MCF 10A (cell line): ENCODE results near the gene SLC16A6. TPM values are rescaled to one million over a fixed set of nuclear protein-coding genes. Genes with fewer than 3 reads are reported as not detected.

Source experiments
- BruUV-seq: library from RNA; stranded (reverse); fragments of 400-500 nt; replicated peaks from 2 replicates; lab custom pipeline; 2021; lab: Mats Ljungman, UMichigan
- CTCF ChIA-PET: fragments of 300-600 bp; sonication (Branson Sonifier 250); formaldehyde crosslinking; extraction: SDS; loops from one replicate; lab custom pipeline; 2021; ENCODE audit warnings: antibody characterized with exemption, inconsistent platforms; lab: Yijun Ruan, JAX
- POLR2A ChIA-PET: fragments of 300-600, 350-650 bp; sonication (Branson Sonifier 250); formaldehyde crosslinking; extraction: SDS; loops from one replicate; lab custom pipeline; 2020; ENCODE audit warnings: antibody characterized with exemption, inconsistent platforms; lab: Yijun Ruan, JAX
- DNase-seq: peaks from one replicate; pipeline ENCODE4 v3.0.0-alpha.2; 2018; ENCODE audit not compliant: unreplicated experiment
- H3K27ac Mint-ChIP-seq: one replicate; pipeline ENCODE4 v1.8.0; 2022; ENCODE audit warnings: mild to moderate bottlenecking, low read depth, mixed read lengths; ENCODE audit not compliant: unreplicated experiment
- H3K27me3 Mint-ChIP-seq: one replicate; pipeline ENCODE4 v1.8.0; 2022; ENCODE audit warnings: mixed read lengths; ENCODE audit not compliant: insufficient read depth, unreplicated experiment
- H3K36me3 Mint-ChIP-seq: one replicate; pipeline ENCODE4 v1.8.0; 2022; ENCODE audit warnings: mild to moderate bottlenecking, moderate library complexity, mixed read lengths; ENCODE audit not compliant: insufficient read depth, unreplicated experiment
- H3K4me1 Mint-ChIP-seq: one replicate; pipeline ENCODE4 v1.8.0; 2022; ENCODE audit warnings: mixed read lengths; ENCODE audit not compliant: insufficient read depth, unreplicated experiment
- H3K4me3 Mint-ChIP-seq: one replicate; pipeline ENCODE4 v1.8.0; 2022; ENCODE audit warnings: mild to moderate bottlenecking, moderate library complexity, mixed read lengths; ENCODE audit not compliant: unreplicated experiment
- H3K9me3 Mint-ChIP-seq: one replicate; pipeline ENCODE4 v1.8.0; 2022; ENCODE audit warnings: mixed read lengths; ENCODE audit not compliant: unreplicated experiment
- intact Hi-C: fragments of 100-400 bp; cut with micrococcal nuclease; formaldehyde crosslinking; loops from 2 replicates; pipeline ENCODE4 v1.14.1; 2022
- total RNA-seq: library from RNA; stranded (reverse); gene quantifications from 2 replicates; pipeline ENCODE4 v1.2.3, GENCODE V29; 2022
- TF ChIP-seq, protein P1 (sequence below): fragments of 200-600 bp; IDR thresholded peaks from one replicate; pipeline ENCODE4 v1.8.0; 2022; ENCODE audit warnings: antibody characterized with exemption, mild to moderate bottlenecking; ENCODE audit not compliant: unreplicated experiment

Gene SLC16A6
- total RNA-seq, 1 experiment from 2014 or later, result 1.4 TPM

DNA sequence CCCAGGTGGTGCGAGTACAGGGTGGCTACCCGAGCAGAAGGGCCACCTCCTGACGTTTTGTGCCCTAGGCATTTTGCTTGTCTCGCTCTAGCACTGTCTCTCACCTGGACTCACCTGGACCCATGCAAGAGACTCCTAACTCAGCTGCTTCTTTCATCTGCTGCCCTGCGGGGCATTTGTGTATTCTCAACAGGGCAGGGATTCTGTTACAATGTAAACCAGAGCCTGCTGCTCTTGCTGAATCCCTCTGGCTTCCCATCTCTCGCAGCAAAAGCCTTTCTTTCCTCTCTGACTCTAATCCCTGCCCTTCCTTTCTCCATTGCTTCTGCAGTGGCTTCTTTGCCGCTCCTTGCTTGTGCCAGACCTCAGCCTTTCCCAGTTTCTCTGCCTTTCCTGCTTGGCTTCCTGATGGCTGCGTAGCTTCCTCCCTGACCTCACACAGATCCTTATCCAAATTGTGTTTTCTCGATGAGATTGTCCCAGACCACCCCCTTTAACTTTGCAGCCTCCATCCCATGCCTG lies 10.6 kb upstream of the SLC16A6 start:
- H3K27me3 Mint-ChIP-seq, result no peaks in the 10 kb centered on the region
- DNase-seq, result no peak
- no peak overlapping the region for H3K4me3 Mint-ChIP-seq
- intact Hi-C loops, result no loop called here
- H3K9me3 Mint-ChIP-seq, result no peaks in the 10 kb centered on the region
- H3K27ac Mint-ChIP-seq, result no peak overlapping the region
- peaks cover 6% of the 10 kb centered on the region for H3K36me3 Mint-ChIP-seq
- no peaks in the 10 kb centered on the region for H3K4me1 Mint-ChIP-seq
- ChIA-PET CTCF (interaction anchor here (0.7 kb wide), 1 partner anchor 21 kb away, joined by 4 read pairs; no protein-coding TSS in a partner anchor), POLR2A (no interaction called here)
- no TSS peak for BruUV-seq
- TF ChIP-seq, protein P1, sequence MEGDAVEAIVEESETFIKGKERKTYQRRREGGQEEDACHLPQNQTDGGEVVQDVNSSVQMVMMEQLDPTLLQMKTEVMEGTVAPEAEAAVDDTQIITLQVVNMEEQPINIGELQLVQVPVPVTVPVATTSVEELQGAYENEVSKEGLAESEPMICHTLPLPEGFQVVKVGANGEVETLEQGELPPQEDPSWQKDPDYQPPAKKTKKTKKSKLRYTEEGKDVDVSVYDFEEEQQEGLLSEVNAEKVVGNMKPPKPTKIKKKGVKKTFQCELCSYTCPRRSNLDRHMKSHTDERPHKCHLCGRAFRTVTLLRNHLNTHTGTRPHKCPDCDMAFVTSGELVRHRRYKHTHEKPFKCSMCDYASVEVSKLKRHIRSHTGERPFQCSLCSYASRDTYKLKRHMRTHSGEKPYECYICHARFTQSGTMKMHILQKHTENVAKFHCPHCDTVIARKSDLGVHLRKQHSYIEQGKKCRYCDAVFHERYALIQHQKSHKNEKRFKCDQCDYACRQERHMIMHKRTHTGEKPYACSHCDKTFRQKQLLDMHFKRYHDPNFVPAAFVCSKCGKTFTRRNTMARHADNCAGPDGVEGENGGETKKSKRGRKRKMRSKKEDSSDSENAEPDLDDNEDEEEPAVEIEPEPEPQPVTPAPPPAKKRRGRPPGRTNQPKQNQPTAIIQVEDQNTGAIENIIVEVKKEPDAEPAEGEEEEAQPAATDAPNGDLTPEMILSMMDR, result no peak

DNA sequence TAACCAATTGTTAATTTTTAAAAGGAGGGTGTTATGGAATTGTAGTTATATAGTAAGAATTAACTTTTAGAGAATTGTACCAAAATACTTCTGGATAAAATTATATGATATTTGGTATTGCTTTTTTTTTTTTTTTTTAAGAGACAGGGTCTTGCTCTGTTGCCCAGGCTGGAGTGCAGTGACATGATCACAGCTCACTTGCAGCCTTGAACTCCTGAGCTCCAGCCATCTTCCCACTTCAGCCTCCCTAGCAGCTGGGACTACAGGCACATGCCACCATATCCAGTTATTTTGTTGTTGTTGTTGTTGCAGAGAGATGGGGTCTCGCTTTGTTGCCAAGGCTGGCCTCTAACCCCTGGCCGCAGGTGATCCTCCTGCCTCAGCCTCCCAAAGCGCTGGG lies 8.9 kb upstream of the SLC16A6 start:
- ChIA-PET POLR2A (no interaction called here), CTCF (no interaction called here)
- no peak for DNase-seq
- Mint-ChIP-seq H3K4me3 (no peak overlapping the region), H3K9me3 (no peaks in the 10 kb centered on the region), H3K27ac (no peak overlapping the region), H3K36me3 (peaks cover 6% of the 10 kb centered on the region), H3K27me3 (no peaks in the 10 kb centered on the region), H3K4me1 (no peaks in the 10 kb centered on the region)
- TF ChIP-seq, protein P1, result no peak
- intact Hi-C loops, result no loop called here
- BruUV-seq, result no TSS peak

DNA sequence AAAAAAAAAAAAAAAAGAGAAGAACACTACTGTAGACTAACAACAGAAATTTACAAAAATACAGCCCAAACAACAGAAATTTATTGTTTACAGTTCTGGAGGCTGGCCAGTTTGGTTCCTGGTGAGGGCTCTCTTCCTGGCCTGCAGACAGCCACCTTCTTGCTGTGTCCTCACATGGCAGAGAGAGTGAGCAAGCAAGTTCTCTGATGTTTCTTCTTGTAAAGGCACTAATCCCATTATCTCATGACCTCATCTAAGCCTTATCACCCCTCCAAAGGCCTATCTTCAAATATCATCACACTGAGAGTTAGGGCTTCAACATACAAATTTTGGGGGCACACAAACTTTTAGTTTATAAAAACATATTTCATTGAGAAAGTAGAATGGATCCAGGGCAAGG lies 7.7 kb upstream of the SLC16A6 start:
- CTCF ChIA-PET, result no interaction called here
- no peaks in the 10 kb centered on the region for H3K9me3 Mint-ChIP-seq
- POLR2A ChIA-PET, result no interaction called here
- intact Hi-C loops, result no loop called here
- DNase-seq, result no peak
- H3K27me3 Mint-ChIP-seq, result no peaks in the 10 kb centered on the region
- no peaks in the 10 kb centered on the region for H3K4me1 Mint-ChIP-seq
- no peak overlapping the region for H3K27ac Mint-ChIP-seq
- TF ChIP-seq, protein P1, result no peak
- peaks cover 6% of the 10 kb centered on the region for H3K36me3 Mint-ChIP-seq
- no TSS peak for BruUV-seq
- H3K4me3 Mint-ChIP-seq, result no peak overlapping the region

DNA sequence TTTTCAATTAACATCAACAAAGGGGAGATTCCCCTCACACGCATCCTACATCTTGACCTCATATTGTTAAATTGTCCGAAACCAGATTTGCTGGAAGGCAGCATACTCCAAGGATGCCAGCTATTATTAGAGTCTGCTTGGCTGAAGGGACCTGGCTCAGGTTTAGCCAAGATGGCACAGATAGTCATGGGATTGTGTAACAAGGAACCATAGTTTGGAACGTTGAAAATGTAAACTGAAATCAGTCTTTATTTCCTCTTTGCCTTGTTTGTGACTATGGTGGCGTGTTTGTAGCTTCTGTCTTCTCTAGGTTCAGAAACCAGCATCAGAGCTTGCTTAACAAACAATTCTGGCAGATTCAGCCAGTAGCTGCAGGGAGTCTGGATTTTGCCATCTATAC lies 6.3 kb upstream of the SLC16A6 start:
- no peaks in the 10 kb centered on the region for H3K27me3 Mint-ChIP-seq
- ChIA-PET POLR2A (no interaction called here), CTCF (interaction anchor here (0.5 kb wide), 1 partner anchor 133 kb away, joined by 3 read pairs; no protein-coding TSS in a partner anchor)
- no peak overlapping the region for H3K4me3 Mint-ChIP-seq
- intact Hi-C loops, result no loop called here
- no peaks in the 10 kb centered on the region for H3K4me1 Mint-ChIP-seq
- DNase-seq, result no peak
- no peak overlapping the region for H3K27ac Mint-ChIP-seq
- peaks cover 6% of the 10 kb centered on the region for H3K36me3 Mint-ChIP-seq
- no peaks in the 10 kb centered on the region for H3K9me3 Mint-ChIP-seq
- TF ChIP-seq, protein P1, result no peak
- no TSS peak for BruUV-seq
